Activated CD4-positive, alpha-beta memory T cell treated with anti-CD3 and anti-CD28 coated beads, Interleukin-2, amount 10 ng/mL, durations not matched to agents 7 days and 5 days (primary cell): Measurements from ENCODE around the gene PAIP1. TPM values are rescaled to one million over a fixed set of nuclear protein-coding genes. Genes with fewer than 3 reads are reported as not detected.
"Not testable (repeated sequence)": the region's sequence is repeated elsewhere in the genome, so short reads cannot be mapped to it uniquely, and the experiment has no call there.

ENCODE experiments used
- CTCF ChIA-PET: fragments of 350-600 bp; sonication (Branson Sonifier 250); formaldehyde crosslinking; loops from one replicate; lab custom pipeline; 2021; ENCODE audit warnings: antibody characterized with exemption, inconsistent platforms; lab: Charles Lee
- POLR2A ChIA-PET: fragments of 350-600 bp; sonication (Branson Sonifier 250); formaldehyde crosslinking; loops from one replicate; lab custom pipeline; 2021; ENCODE audit warnings: antibody characterized with exemption; lab: Charles Lee
- DNase-seq: peaks from one replicate; pipeline ENCODE4 v3.0.0-alpha.2; 2020
- H3K27ac Mint-ChIP-seq: one replicate; pipeline ENCODE4 v1.8.0; 2021; ENCODE audit warnings: mild to moderate bottlenecking, mixed read lengths
- H3K27me3 Mint-ChIP-seq: one replicate; pipeline ENCODE4 v1.8.0; 2021; ENCODE audit warnings: mixed read lengths
- H3K36me3 Mint-ChIP-seq: one replicate; pipeline ENCODE4 v1.8.0; 2021; ENCODE audit warnings: low read depth, mixed read lengths
- H3K4me1 Mint-ChIP-seq: one replicate; pipeline ENCODE4 v1.8.0; 2021; ENCODE audit warnings: mixed read lengths
- H3K4me3 Mint-ChIP-seq: one replicate; pipeline ENCODE4 v1.8.0; 2021; ENCODE audit warnings: mild to moderate bottlenecking, mixed read lengths
- H3K9me3 Mint-ChIP-seq: one replicate; pipeline ENCODE4 v1.8.0; 2021; ENCODE audit warnings: mixed read lengths
- total RNA-seq, 2 experiments: library from RNA; stranded (reverse); gene quantifications; one replicate each; pipeline ENCODE4 v1.2.3, GENCODE V29; 2021

Gene PAIP1, protein sequence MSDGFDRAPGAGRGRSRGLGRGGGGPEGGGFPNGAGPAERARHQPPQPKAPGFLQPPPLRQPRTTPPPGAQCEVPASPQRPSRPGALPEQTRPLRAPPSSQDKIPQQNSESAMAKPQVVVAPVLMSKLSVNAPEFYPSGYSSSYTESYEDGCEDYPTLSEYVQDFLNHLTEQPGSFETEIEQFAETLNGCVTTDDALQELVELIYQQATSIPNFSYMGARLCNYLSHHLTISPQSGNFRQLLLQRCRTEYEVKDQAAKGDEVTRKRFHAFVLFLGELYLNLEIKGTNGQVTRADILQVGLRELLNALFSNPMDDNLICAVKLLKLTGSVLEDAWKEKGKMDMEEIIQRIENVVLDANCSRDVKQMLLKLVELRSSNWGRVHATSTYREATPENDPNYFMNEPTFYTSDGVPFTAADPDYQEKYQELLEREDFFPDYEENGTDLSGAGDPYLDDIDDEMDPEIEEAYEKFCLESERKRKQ
- total RNA-seq, result 10 to 100 TPM; 37.0 to 38.8 TPM

DNA sequence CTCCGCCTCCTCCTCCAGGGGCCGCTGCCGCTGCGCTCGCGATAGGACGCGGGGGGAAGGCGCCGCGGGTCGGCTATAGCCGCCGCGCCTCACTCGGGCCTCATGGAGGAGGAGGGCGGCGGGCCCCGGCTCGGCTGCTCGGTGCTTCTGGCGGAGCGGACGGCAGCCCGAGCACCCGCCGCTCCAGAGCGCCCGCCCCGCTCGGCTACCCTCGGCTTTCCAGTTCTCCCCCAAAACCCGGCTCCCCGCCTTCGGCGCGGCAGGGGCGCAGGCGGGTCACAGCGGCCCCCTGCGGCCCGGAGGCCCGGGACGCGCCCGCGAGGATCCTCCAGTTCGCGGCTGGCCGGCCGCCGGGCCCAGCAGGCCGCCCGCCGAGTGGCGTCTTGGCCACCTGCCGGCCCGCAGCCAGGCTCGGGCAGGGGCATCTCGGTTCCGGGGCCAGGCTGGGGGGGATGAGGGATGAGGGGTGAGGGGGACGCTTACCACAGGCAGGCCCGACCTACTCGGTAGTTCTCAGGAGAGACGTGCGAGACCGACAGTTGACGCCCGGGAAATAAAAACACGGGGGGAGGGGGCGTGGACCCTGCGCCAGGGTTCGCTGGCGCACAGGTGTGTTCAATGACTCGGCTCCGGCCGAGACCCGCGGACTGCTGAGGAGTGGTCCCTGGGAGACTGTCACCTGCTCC lies at the start of gene PAIP1:
Gene PAIP1 (minus strand): TSS at position 221 of the 686 bp plus-strand sequence. CDS start 231 bp downstream, outside the sequence.
- H3K27me3 Mint-ChIP-seq, result peaks cover 7% of the 10 kb centered on the region
- H3K9me3 Mint-ChIP-seq, result no peaks in the 10 kb centered on the region
- peaks cover 5% of the 10 kb centered on the region for H3K36me3 Mint-ChIP-seq
- peaks cover 14% of the 10 kb centered on the region for H3K4me1 Mint-ChIP-seq
- DNase-seq, result peak; percentile 87
- H3K4me3 Mint-ChIP-seq, result peak within 1 kb of the TSS; percentile 86
- CTCF ChIA-PET, result interaction anchor here (0.7 kb wide), 1 partner anchor 46 kb away, joined by 5 read pairs; the partner anchor contains the start of gene NNT
- POLR2A ChIA-PET, result interaction anchor here (1.0 to 5.3 kb wide), 8 partner anchors 12 to 73 kb away, joined by 3 to 60 read pairs (median 10); partner anchors contain the start of genes NNT and TMEM267
- peak within 1 kb of the TSS; percentile 87 for H3K27ac Mint-ChIP-seq

DNA sequence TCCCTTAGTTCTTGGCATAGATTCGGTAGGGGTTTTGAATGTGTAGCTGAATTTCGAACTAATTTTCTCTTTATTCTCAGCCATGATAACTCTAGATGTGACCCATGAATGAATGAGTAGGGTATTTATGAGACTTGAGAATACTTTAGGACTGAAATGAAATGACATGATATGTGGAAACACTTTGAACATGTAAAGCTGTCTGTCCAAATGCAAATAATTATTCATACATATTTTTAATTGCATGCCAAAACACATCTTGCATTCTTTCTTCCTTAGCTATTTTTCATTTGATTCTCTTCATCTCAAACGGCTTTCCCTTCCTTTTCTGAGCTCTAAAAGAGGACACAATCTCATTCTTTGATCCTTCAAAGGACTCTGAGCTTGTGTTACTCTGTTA lies 49.5 kb upstream of the PAIP1 start:
- H3K27me3 Mint-ChIP-seq, result no peaks in the 10 kb centered on the region
- H3K4me3 Mint-ChIP-seq, result no peak overlapping the region
- no peaks in the 10 kb centered on the region for H3K9me3 Mint-ChIP-seq
- ChIA-PET CTCF (interaction anchor here (1.9 to 2.6 kb wide), 2 partner anchors 25 to 122 kb away, joined by 8 to 10 read pairs; partner anchors contain the start of gene TMEM267), POLR2A (interaction anchor here (5.1 kb wide), 1 partner anchor 122 kb away, joined by 104 read pairs; the partner anchor contains the start of gene TMEM267)
- peaks cover 52% of the 10 kb centered on the region for H3K36me3 Mint-ChIP-seq
- peaks cover 41% of the 10 kb centered on the region for H3K4me1 Mint-ChIP-seq
- DNase-seq, result no peak
- no peak overlapping the region for H3K27ac Mint-ChIP-seq

DNA sequence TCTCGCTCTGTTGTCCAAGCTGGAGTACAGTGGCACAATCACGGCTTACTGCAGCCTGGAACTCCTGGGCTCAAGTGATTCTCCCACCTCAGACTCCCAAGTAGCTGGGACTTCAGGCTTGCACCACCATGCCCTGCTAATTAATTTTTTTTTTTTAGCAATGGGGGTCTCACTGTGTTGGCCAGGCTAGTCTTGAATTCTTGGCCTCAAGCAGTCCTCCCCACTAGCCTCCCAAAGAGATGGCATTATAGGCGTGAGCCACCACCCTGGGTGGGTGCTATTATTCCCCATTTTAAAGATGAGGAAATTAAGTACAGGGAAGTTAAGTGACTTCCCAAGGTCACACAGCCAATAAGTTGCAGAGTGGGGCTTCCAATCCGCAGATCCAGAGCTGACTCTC lies 47.8 kb upstream of the PAIP1 start:
- Mint-ChIP-seq H3K27ac (peak overlapping the region; percentile 84), H3K36me3 (peaks cover 38% of the 10 kb centered on the region), H3K4me1 (peaks cover 43% of the 10 kb centered on the region), H3K4me3 (peak overlapping the region; percentile 91), H3K9me3 (no peaks in the 10 kb centered on the region), H3K27me3 (no peaks in the 10 kb centered on the region)
- ChIA-PET CTCF (interaction anchor here (1.6 to 2.6 kb wide), 2 partner anchors 9 to 26 kb away, joined by 3 to 10 read pairs; no protein-coding TSS in a partner anchor), POLR2A (interaction anchor here (0.8 to 5.1 kb wide), 8 partner anchors 8 to 484 kb away, joined by 4 to 104 read pairs (median 16); partner anchors contain the start of genes TMEM267 and ZNF131)
- DNase-seq, result no peak

DNA sequence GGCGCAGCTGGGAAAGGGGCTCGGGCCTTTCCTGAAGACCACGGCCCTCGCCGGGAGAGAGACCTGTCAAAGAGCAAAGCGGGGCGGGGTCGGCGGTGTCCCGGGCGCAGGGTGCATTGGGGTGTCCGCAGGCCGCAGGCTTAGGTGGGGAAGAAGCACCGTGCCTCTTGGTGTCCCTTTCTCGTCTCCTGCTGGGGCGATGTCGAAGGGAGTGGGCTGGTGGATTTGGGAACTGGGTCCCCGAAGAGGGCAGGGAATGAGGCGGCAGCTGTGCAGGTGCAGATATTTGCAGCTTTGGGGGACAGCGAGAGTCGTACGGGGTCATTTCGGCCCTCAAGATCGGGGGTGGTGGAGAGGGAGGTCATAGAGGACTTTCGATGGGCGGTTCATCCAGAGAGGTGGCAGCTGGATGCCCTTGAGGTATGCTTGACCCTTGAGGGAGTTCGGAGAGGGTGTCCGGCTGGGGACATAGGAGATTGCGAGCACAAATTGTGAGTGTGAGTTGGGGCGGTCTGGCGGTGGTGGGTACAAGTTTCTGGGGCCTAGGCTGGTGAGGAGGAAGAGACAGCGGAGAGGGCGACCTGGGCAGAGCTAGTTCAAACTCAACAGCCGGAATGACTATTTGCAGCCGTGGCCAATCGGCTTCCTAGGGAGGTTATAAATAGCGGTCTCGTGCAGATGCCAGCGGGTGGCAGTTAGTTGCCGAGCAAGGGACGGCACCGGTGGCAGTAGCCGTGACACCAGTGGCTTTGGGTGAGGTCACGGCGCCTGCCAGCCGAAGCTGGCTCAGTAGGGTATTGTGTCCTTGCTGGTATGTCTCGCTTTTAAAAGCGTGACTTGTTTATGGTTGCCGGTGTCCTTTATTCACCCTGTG lies 46.7 kb upstream of the PAIP1 start:
- POLR2A ChIA-PET, result interaction anchor here (0.8 to 5.1 kb wide), 38 partner anchors 9 to 1206 kb away, joined by 3 to 104 read pairs (median 4); partner anchors contain the start of genes C5orf34, HMGCS1, TMEM267 and ZNF131
- Mint-ChIP-seq H3K27ac (peak overlapping the region; percentile 84), H3K4me3 (peak overlapping the region; percentile 91), H3K27me3 (no peaks in the 10 kb centered on the region), H3K36me3 (peaks cover 33% of the 10 kb centered on the region), H3K4me1 (peaks cover 42% of the 10 kb centered on the region), H3K9me3 (no peaks in the 10 kb centered on the region)
- CTCF ChIA-PET, result interaction anchor here (0.8 to 2.7 kb wide), 9 partner anchors 8 to 562 kb away, joined by 3 to 23 read pairs (median 5); partner anchors contain the start of genes C5orf34, TMEM267 and ZNF131
- peak; percentile 81 for DNase-seq

DNA sequence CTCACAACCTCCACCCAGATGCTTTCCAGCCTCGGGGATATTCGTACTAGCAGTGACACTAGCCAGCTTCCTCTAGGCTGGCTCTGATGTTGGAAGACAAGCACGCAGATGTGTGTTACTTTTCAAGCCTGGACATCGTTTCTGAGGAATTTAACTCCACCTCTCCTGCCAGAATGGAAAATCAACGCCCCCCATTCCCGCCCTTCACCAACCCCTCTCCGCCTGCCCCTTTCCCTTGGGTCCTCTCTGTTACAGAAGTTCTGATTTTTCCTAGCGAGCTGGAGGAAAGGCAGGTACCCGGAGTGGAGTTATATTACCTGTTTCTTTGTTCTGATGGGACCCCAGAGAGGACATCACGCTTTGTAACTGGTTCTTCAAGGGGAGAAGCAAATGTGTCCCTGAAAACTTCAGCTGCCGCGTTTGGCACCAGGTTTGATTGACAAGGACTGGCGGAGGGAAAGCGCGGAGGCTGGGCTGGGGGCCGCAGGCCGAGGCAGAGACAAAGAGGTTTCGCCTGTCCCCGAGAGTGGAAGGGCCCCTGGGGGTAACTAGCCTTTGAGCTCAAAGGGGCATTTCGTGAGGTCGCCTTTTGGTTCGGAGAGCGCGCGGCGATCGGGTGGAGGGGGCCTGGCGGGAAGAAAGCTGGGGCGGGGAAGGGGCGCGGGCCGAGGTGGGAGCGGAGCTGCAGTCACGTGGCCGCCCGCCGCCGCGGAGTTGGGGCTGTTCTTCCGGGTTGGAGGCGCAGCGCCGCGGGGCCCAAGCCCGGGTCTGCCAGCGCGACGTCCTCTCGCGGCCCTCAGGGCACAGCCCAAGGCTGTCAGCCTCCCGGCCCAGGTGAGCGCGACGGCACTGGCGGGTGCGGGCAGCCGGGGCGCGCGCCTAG lies 45.8 kb upstream of the PAIP1 start, which contains the start of gene NNT:
Gene NNT (plus strand): TSS at position 720 of the 883 bp plus-strand sequence. CDS start 6,016 bp downstream, outside the sequence.
- Mint-ChIP-seq H3K4me1 (peaks cover 41% of the 10 kb centered on the region), H3K27ac (peak within 1 kb of the TSS; percentile 84), H3K27me3 (no peaks in the 10 kb centered on the region), H3K9me3 (no peaks in the 10 kb centered on the region), H3K36me3 (peaks cover 37% of the 10 kb centered on the region), H3K4me3 (peak within 1 kb of the TSS; percentile 91)
- peak; percentile 84 for DNase-seq
- ChIA-PET POLR2A (interaction anchor here (0.8 to 5.1 kb wide), 40 partner anchors 10 to 1678 kb away, joined by 3 to 104 read pairs (median 4); partner anchors contain the start of genes C5orf34, FBXO4, HMGCS1 and TMEM267), CTCF (interaction anchor here (0.8 to 2.7 kb wide), 9 partner anchors 11 to 561 kb away, joined by 3 to 23 read pairs (median 5); partner anchors contain the start of genes C5orf34, TMEM267 and ZNF131)

DNA sequence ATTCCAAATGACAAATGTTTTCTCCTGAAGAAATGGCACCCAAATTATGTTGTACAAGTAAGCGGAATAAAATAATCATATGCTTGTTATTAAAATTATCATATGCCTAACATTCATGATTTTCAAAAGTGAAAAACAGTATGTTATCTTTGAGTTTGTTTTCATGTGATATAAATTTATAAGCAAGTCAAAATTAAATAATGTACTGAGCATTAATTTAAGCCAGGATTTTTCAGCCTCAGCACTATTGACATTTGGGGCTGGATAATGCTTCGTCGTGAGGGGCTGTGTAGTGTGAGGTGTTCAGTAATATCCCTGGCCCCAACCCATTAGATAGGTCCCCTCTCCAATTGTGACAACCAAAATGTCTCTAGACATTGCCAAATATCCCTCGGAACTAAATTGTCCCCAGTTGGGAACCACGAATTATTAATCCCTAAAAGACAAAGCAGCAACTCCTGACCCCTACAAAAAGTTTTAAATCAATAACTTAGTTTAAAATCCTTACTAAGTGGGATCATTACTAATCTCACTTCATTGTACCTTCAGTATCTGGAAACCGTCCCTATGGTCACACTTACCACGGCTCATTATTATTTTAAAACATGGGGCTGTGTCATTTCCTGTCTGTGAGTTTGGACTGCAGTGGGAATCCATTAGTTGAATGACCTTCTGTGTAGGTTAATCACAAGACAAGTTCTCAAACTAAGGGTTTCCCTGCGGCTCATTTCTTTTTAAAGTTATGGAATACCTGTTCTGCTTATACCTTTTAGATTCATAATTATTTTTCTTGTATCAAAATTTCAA lies 44.8 kb upstream of the PAIP1 start:
- peaks cover 32% of the 10 kb centered on the region for H3K36me3 Mint-ChIP-seq
- peaks cover 35% of the 10 kb centered on the region for H3K4me1 Mint-ChIP-seq
- ChIA-PET CTCF (interaction anchor here (1.4 to 2.7 kb wide), 5 partner anchors 30 to 560 kb away, joined by 4 to 23 read pairs (median 11); partner anchors contain the start of gene TMEM267), POLR2A (interaction anchor here (0.8 to 5.1 kb wide), 18 partner anchors 10 to 1677 kb away, joined by 3 to 104 read pairs (median 4); partner anchors contain the start of genes C5orf34, FBXO4 and TMEM267)
- H3K27me3 Mint-ChIP-seq, result no peaks in the 10 kb centered on the region
- peak overlapping the region; percentile 91 for H3K4me3 Mint-ChIP-seq
- DNase-seq, result no peak
- peak overlapping the region; percentile 84 for H3K27ac Mint-ChIP-seq
- no peaks in the 10 kb centered on the region for H3K9me3 Mint-ChIP-seq

DNA sequence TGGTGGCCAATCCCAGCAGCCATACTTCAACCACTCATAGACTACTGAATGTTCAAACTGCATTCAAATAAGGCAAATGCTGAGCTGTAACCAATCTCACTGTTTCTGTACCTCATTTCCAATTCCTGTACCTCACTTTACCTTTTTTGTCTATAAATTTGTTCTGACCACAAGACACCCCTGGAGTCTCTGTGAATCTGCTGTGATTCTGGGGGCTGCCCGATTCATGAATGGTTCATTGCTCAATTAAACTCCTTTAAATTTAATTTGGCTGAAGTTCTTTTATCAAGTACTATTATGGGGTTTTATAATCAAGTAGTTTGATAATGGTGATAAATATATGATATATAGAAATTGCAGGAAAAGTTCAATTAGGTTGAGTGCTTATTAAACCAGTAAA lies 42.0 kb upstream of the PAIP1 start:
- Mint-ChIP-seq H3K4me1 (peaks cover 18% of the 10 kb centered on the region), H3K36me3 (peaks cover 21% of the 10 kb centered on the region)
- CTCF ChIA-PET, H3K9me3 Mint-ChIP-seq, H3K4me3 Mint-ChIP-seq, POLR2A ChIA-PET, DNase-seq, H3K27me3 Mint-ChIP-seq, H3K27ac Mint-ChIP-seq: not testable (repeated sequence)

DNA sequence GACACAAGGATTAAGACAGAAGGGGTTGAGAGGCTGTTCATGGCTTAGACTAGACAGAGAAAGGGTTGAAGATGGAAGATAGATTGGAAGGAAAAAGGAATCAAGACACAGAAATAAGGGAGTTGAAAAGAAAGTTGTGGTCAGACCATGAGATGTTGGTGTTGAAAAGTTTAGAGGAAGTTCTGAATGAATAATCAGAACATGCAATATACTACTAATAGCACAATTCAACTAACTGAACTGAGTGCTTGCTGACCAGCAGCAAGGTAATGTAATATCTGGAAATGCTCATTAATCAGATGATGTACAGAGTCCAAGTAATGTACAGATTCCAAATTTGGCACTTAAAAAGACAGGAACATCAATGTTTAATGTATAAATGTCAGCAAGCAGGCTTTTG lies 35.5 kb upstream of the PAIP1 start:
- CTCF ChIA-PET, result no interaction called here
- Mint-ChIP-seq H3K9me3 (no peaks in the 10 kb centered on the region), H3K4me1 (peaks cover 3% of the 10 kb centered on the region), H3K27me3 (no peaks in the 10 kb centered on the region), H3K4me3 (no peak overlapping the region), H3K27ac (no peak overlapping the region), H3K36me3 (peaks cover 12% of the 10 kb centered on the region)
- DNase-seq, result no peak
- POLR2A ChIA-PET, result no interaction called here

DNA sequence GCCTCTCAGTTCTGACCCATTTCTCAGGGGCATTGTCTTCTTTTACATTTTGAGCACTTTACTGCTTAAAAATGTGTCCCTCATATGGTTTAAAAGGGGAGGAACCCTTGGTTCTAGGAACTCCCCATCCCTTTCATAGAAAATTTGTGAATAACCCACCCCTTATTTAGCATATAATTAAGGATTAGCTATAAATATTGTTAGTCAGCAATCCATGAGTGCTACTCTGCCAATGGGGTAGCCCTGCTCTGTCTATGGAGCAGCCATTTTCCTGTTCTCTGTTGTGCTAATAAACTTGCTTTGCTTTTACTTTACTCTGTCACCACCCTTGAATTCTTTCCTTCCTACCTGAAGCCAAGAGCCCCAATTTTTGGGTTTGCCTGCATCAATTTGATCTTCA lies 33.8 kb upstream of the PAIP1 start:
- POLR2A ChIA-PET, result no interaction called here
- CTCF ChIA-PET, result no interaction called here
- H3K27ac Mint-ChIP-seq, result no peak overlapping the region
- peaks cover 3% of the 10 kb centered on the region for H3K4me1 Mint-ChIP-seq
- no peak for DNase-seq
- H3K4me3 Mint-ChIP-seq, result no peak overlapping the region
- peaks cover 13% of the 10 kb centered on the region for H3K36me3 Mint-ChIP-seq
- H3K9me3 Mint-ChIP-seq, result no peaks in the 10 kb centered on the region
- H3K27me3 Mint-ChIP-seq, result no peaks in the 10 kb centered on the region

DNA sequence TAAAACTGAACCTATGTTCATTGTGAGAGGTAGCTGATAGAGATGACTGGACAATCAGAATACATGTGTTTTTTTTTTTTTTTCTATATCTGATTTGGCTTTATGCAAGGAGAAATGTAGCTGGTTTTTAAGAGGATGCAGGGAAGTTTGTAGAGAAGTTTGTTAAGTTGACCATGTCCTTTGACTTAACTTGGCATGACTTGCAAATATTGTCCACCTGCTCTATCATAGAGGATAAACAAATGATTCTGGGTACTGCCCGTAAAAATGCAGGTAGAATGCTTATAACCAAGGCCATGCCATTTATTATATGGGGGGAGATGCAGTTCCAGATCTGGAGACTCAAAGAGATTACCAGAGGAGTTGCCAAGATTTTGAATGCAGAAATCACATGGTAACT lies 32.4 kb upstream of the PAIP1 start:
- H3K36me3 Mint-ChIP-seq, result peaks cover 13% of the 10 kb centered on the region
- no peak overlapping the region for H3K4me3 Mint-ChIP-seq
- no peak overlapping the region for H3K27ac Mint-ChIP-seq
- POLR2A ChIA-PET, result no interaction called here
- peaks cover 3% of the 10 kb centered on the region for H3K4me1 Mint-ChIP-seq
- no peak for DNase-seq
- CTCF ChIA-PET, result interaction anchor here (1.2 kb wide), 1 partner anchor 42 kb away, joined by 3 read pairs; no protein-coding TSS in a partner anchor
- H3K9me3 Mint-ChIP-seq, result no peaks in the 10 kb centered on the region
- no peaks in the 10 kb centered on the region for H3K27me3 Mint-ChIP-seq
